ENCODE results near the gene PPFIA3. TPM values are rescaled to one million over a fixed set of nuclear protein-coding genes. Genes with fewer than 3 reads are reported as not detected.

Gene PPFIA3
- total RNA-seq, 1 donor = 1.1 TPM

DNA sequence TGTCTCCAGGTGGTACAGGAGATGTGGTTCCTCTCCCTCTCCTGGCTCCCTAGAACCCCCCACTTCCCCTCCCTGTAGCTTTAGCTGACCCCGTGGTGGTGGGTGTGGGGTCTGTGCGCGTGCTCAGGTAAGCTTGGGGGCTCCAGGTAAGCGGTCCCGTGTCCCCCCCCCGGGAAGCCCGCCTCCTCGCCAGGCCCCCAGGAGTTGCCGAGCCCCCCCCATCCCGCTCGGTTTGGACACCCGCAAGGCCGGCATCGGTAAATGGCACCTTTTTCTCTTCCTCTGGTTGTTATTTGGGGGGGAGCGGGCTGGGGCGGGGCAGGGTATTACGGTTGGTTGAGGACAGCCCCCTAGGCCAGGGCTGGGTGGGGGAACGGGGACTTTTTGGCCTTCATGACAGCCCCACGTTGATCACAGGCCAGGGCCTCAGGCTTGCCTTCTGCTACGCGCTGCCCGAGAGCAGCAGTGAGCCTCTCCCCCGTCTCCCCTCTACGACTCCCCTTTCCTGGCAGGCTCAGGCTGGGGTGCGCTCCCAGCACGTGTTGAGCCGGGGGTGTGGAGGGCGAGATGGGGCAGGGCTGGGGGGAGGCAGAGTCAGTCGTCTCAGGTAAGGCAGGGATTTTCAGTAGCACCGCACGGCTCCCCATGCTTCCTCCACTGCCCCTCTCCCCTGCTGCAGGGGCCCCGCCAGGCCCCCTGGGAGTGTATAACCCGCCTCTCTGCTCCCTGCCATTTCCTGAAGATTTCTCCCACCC, 15.8 kb upstream of the PPFIA3 start:
- peak; percentile 31 for DNase-seq (ENCODE audit: insufficient read length, low spot score, missing footprints)
- H3K27ac ChIP-seq (ENCODE audit: low read depth, low read length) = no peak overlapping the region
- TF ChIP-seq, protein P1, sequence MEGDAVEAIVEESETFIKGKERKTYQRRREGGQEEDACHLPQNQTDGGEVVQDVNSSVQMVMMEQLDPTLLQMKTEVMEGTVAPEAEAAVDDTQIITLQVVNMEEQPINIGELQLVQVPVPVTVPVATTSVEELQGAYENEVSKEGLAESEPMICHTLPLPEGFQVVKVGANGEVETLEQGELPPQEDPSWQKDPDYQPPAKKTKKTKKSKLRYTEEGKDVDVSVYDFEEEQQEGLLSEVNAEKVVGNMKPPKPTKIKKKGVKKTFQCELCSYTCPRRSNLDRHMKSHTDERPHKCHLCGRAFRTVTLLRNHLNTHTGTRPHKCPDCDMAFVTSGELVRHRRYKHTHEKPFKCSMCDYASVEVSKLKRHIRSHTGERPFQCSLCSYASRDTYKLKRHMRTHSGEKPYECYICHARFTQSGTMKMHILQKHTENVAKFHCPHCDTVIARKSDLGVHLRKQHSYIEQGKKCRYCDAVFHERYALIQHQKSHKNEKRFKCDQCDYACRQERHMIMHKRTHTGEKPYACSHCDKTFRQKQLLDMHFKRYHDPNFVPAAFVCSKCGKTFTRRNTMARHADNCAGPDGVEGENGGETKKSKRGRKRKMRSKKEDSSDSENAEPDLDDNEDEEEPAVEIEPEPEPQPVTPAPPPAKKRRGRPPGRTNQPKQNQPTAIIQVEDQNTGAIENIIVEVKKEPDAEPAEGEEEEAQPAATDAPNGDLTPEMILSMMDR (IDR thresholded peaks at IDR 0.05; ENCODE audit: extremely low read depth, low read depth, low read length) = no peak
- no peak overlapping the region for H2AFZ ChIP-seq (ENCODE audit: low read length)
- peaks cover 50% of the 10 kb centered on the region for H4K20me1 ChIP-seq (ENCODE audit: insufficient read depth, low read length)
- H3K4me3 ChIP-seq (ENCODE audit: insufficient read depth, low read length) = no peak overlapping the region
- H3K27me3 ChIP-seq (ENCODE audit: insufficient read depth, low read length) = no peaks in the 10 kb centered on the region
- H3K4me1 ChIP-seq (ENCODE audit: insufficient read depth, low read length) = no peaks in the 10 kb centered on the region
- H3K36me3 ChIP-seq (ENCODE audit: insufficient read depth, low read length) = peaks cover 79% of the 10 kb centered on the region
- H3K79me2 ChIP-seq (ENCODE audit: insufficient read depth, low read length) = peaks cover 47% of the 10 kb centered on the region
- no peaks in the 10 kb centered on the region for H3K9me3 ChIP-seq (ENCODE audit: low read depth, low read length)
- no peak overlapping the region for H3K4me2 ChIP-seq (ENCODE audit: insufficient read depth, low read length)

DNA sequence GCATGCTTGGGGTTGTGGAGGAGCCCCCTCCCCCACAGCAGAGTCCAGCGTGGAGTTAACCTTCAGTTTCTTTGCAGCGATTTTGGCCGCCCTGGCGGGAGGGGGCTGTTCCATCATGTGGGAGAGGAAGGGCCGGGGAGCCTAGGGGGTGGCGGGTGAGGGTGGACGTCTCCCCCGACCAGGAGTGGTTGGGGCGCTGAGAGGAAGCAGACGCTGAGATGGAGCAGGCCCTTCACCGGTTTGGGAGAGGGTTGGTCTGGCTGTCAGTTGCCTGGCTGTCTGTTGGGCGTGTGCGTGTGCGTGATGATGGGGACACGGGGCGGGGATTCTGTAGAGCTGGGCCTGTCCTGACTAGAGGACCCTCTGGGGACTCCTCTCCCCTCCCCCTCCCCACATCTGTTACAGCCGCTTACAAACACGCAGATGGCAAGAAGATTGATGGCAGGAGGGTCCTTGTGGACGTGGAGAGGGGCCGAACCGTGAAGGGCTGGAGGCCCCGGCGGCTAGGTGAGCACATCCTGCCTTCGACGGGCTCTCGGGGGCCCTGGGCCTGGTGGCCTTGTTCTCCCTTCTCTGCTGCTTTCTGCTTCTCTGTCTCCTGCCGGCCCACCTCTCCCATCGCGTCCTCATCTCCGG, 15.0 kb upstream of the PPFIA3 start:
- Histone ChIP-seq H3K36me3 (ENCODE audit: insufficient read depth, low read length) (peaks cover 80% of the 10 kb centered on the region), H3K79me2 (ENCODE audit: insufficient read depth, low read length) (peaks cover 41% of the 10 kb centered on the region), H3K4me1 (ENCODE audit: insufficient read depth, low read length) (no peaks in the 10 kb centered on the region), H3K27me3 (ENCODE audit: insufficient read depth, low read length) (no peaks in the 10 kb centered on the region), H3K27ac (ENCODE audit: low read depth, low read length) (no peak overlapping the region), H3K4me2 (ENCODE audit: insufficient read depth, low read length) (no peak overlapping the region), H2AFZ (ENCODE audit: low read length) (no peak overlapping the region), H3K4me3 (ENCODE audit: insufficient read depth, low read length) (no peak overlapping the region), H3K9me3 (ENCODE audit: low read depth, low read length) (no peaks in the 10 kb centered on the region), H4K20me1 (ENCODE audit: insufficient read depth, low read length) (peaks cover 52% of the 10 kb centered on the region)
- TF ChIP-seq, protein P1 (IDR thresholded peaks at IDR 0.05; ENCODE audit: extremely low read depth, low read depth, low read length) = no peak
- peak; percentile 69 for DNase-seq (ENCODE audit: insufficient read length, low spot score, missing footprints)

DNA sequence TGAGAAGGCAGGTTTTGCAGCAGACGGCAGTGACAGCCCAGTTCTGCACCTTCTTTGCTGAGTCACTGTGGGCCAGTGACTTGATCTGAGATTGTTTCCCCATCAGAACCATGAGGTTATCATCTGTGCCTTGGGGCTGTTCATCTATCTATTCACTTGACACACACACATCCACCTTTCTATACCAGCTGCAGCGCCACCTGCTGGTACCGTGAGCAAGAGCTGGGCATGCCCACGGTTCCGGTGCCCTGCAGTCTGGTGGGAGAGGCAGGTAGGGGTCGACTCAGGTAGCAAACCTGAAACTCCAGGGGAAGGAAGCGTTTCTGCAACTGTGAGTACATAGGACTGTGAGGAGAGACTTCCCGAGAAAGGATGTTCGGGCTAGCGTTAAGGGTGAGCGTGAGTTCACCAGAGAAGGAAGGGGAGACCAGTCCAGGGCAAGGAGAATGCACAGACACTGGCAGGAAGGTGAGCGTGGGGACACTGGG, 12.7 kb upstream of the PPFIA3 start:
- TF ChIP-seq, protein P1 (IDR thresholded peaks at IDR 0.05; ENCODE audit: extremely low read depth, low read depth, low read length) = peak; percentile 82
- H3K4me1 ChIP-seq (ENCODE audit: insufficient read depth, low read length) = peaks cover 14% of the 10 kb centered on the region
- peaks cover 70% of the 10 kb centered on the region for H3K36me3 ChIP-seq (ENCODE audit: insufficient read depth, low read length)
- peaks cover 26% of the 10 kb centered on the region for H3K79me2 ChIP-seq (ENCODE audit: insufficient read depth, low read length)
- DNase-seq (ENCODE audit: insufficient read length, low spot score, missing footprints) = peak; percentile 92
- H3K4me2 ChIP-seq (ENCODE audit: insufficient read depth, low read length) = no peak overlapping the region
- H3K9me3 ChIP-seq (ENCODE audit: low read depth, low read length) = no peaks in the 10 kb centered on the region
- no peak overlapping the region for H3K4me3 ChIP-seq (ENCODE audit: insufficient read depth, low read length)
- no peak overlapping the region for H3K27ac ChIP-seq (ENCODE audit: low read depth, low read length)
- peaks cover 45% of the 10 kb centered on the region for H4K20me1 ChIP-seq (ENCODE audit: insufficient read depth, low read length)
- H2AFZ ChIP-seq (ENCODE audit: low read length) = no peak overlapping the region
- no peaks in the 10 kb centered on the region for H3K27me3 ChIP-seq (ENCODE audit: insufficient read depth, low read length)

All from osteoblast (primary cell).